GM18873 (cell line): ENCODE results near the gene GRAMD2A.

Source experiments
- ATAC-seq: cut with Tn5 transposase; IDR thresholded peaks from one replicate; pipeline ENCODE4 v1.9.1; 2021; ENCODE audit warnings: mild to moderate bottlenecking, moderate library complexity, moderate number of reproducible peaks; ENCODE audit not compliant: unreplicated experiment, low FRiP score

Gene GRAMD2A

GRCh38 chr15:72141171-72142084, 56.2 kb downstream of the GRAMD2A start:
- ATAC-seq, result peak; percentile 96

DNA sequence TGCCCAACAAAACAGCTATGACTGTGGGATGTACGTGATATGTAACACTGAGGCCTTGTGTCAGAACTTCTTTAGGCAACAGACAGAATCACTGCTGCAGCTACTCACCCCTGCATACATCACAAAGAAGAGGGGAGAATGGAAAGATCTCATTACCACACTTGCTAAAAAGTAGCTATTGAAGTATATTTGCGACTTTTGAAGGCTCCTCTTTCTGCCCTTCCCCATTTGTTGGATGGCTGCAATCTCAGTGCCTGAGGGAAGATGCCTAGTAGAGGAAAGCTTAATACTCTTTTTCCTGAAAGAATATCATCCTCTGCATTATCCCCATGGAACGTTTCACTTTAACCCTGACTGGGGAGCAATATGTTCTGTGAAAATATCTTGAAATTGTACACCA, 57.5 kb downstream of the GRAMD2A start:
- no peak for ATAC-seq

DNA sequence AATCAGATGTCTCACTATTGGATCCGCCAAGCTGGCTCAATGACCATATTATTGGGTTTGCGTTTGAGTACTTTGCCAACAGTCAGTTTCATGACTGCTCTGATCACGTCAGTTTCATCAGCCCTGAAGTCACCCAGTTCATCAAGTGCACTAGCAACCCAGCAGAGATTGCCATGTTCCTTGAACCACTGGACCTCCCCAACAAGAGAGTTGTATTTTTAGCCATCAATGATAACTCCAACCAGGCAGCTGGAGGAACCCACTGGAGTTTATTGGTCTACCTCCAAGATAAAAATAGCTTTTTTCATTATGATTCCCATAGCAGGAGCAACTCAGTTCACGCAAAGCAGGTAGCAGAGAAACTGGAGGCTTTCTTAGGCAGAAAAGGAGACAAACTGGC, 57.9 kb downstream of the GRAMD2A start:
- no peak for ATAC-seq

- no peak for ATAC-seq
These were observed 61.2 kb downstream of the GRAMD2A start for GRCh38 chr15:72136170-72137051.

GRCh38 chr15:72135719-72136118, 61.9 kb downstream of the GRAMD2A start:
- no peak for ATAC-seq

DNA sequence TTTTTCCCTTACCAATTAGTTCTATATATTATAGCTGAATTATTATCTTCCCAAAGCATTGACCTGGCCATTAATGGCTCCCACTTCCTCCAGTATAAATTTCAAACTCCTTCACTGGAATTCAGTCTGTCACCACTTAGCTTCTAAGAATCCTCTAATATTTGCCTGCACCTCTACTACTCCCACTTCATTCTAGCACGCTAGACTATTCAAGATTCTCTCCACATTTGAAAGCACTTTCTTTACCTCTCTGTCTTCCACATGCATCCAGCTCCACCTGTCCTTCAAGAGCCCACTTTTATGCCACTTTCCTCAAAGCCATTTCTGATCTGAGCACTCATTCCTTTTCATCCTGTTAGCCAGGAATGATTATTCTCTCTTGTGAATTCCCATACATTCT, 64.4 kb downstream of the GRAMD2A start:
- no peak for ATAC-seq

DNA sequence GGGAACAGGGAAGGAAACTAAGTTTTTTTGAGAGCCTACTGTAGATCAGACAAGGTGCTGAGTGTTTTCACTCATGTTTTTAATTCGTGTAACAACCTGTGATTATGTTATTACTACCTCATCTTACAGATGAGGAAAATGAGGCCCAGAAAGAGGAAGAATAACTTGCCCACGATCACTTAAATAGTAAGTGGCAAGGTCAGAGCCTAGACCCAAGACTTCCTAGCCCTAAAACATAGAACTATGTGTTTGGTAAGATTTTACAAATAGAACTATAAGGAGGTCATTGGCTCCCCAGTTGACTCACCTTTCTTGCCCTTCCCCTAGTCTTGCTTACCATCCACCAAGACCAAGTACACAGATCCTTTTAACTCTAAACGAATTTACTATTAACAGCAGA, 65.7 kb downstream of the GRAMD2A start:
- ATAC-seq, result no peak

DNA sequence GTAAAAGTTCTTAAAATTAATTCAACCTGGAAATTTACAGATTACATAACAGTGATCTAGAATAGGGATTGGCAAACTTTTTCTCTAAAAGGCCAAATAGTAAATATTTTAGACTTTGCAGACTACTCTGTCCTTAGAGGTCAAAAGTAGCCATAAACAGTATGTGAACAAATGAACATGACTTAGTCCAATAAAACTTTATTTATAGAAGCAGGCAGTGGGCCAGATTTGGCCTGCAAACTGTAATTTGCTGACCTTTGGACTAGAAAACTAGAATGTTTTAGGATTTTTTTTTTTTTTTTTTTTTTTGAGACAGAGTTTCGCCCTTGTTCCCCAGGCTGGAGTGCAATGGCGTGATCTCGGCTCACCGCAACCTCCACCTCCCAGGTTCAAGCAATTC, 67.3 kb downstream of the GRAMD2A start:
- ATAC-seq, result no peak

DNA sequence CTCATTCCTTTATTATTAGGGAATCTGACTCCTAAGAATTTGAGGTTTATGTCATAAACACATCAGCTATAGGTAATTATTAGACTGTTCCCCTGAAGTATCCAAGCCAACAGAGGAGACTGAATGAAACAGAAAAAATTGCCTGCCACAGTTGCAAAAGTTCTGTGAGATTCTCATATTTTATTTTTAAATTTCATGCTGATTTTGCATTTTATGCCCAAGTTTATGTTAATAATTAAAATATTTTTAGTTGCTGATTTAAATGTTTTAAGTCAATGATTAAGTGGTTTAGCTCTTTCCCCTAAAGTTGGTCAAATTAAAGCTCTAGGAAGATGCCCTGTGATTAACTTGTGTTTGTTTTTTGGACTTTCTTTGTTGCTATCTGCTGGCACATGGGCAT, 69.2 kb downstream of the GRAMD2A start:
- ATAC-seq, result no peak

DNA sequence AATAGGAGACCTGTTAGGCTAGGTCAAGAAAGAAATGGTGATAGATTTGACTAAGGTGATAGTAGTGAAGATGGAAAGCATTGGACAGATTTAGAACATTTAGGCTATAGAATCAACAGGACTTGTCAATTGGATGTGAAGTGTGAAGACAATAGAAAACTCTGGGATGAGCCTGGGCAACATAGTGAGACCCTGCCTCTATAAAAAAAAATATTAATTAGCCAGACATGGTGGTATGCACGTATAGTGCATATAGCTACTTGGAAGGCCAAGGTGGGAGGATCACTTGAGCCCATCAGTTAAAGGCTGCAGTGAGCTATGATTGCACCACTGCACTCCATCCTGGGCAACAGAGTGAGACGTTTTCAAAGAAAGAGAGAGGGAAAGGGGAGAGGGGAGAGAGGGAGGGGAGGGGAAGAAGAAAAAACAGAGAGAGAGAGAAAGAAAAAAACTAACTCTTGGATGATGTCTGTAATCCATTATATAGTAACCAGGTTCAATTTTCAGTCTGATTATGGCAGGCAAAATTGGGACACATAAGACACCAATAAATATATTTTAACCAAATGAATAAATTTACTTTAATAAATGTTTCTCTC, 69.8 kb downstream of the GRAMD2A start:
- no peak for ATAC-seq

GRCh38 chr15:72124218-72124617, 73.4 kb downstream of the GRAMD2A start:
- no peak for ATAC-seq

DNA sequence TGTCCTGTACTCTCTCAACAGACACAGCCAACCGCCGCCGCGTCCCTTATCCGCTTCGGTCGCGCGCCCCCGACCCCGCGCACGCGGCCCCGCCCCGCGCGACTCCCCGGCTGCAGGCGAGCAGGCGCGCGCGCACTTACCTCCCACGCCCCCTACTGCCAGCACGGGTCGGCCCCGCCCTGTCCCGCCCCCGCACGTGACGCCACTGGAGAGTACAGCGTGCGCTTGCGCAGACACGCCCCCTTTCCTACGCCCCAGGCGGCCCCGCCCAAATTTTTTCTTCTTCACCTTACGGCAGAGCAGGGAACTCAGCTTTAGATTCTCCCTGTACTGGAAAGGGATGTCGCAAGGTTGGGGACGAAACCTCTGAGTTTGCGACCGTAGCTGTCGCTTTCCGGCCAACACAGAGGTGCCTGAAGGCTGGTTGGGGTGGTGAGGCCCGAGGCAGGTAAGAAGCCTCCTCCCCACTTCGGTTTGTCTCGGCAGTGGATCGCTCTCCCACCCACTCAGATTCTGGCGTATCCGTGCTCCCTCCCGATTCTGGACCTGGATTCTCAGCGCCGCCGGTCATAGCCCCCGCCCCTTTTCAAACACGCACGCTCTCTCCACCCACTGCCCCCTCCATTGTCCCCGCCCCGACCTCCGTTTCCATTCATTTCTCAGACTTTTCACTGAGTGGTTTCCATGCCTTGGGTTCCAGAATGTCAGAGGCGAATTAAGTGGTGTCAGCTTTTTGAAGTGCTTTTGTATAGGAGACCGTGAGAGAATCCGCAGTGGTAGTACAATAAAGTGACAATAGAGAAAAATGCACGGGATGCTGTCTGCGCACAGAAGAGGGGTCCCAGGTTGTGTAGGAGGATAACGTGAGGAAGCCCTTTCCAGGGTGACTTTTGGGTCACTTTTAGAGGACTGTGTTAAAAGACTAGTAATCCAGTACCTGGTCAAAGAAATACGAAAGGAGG, 79.3 kb downstream of the GRAMD2A start, which contains the start of the genes MYO9A and SENP8:
TSS of gene MYO9A (minus strand) at position 134 of the 962 bp plus-strand sequence. CDS start 71,587 bp downstream, outside the sequence.
TSS of gene SENP8 (plus strand) at position 387 of the 962 bp plus-strand sequence. CDS start 21,221 bp downstream, outside the sequence.
- peak; percentile 72 for ATAC-seq

GRCh38 chr15:72117486-72118016, 80.0 kb downstream of the GRAMD2A start:
- peak; percentile 49 for ATAC-seq

- no peak for ATAC-seq
These were observed 80.7 kb downstream of the GRAMD2A start for GRCh38 chr15:72116731-72117485.

- no peak for ATAC-seq
These were observed 84.1 kb downstream of the GRAMD2A start for GRCh38 chr15:72113347-72114031.

- ATAC-seq, result no peak
These were observed 84.8 kb downstream of the GRAMD2A start for GRCh38 chr15:72112805-72113204.

GRCh38 chr15:72112116-72112515, 85.5 kb downstream of the GRAMD2A start:
- no peak for ATAC-seq

DNA sequence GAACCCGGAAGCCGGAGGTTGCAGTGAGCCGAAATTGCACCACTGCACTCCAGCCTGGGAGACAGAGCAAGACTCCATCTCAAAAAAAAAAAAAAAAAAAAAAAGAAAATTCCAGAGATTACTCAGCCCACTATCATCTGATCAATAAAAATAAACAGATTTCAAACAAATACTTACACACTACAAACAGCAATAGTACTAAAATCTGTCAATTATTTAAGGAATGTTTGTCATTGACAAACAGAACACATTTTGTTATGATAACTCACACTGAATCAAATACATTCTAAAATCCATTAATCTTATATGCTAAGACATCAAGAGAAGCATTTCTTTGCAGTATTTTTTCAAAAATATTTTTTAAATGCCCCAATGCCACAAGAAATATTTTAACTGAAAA, 87.2 kb downstream of the GRAMD2A start:
- no peak for ATAC-seq
